DND-41 (cell line): Measurements from ENCODE around the gene C9orf50.

Experiments
- EZH2 ChIP-seq: IDR thresholded peaks from 3 replicates; pipeline ENCODE4 v1.6.1; 2012; ENCODE audit warnings: borderline replicate concordance, low read depth, mild to moderate bottlenecking, moderate library complexity, low read length, inconsistent platforms; ENCODE audit not compliant: severe bottlenecking
- TF ChIP-seq, protein P1 (sequence below): IDR thresholded peaks from 2 replicates; pipeline ENCODE4 v1.5.1; 2012; ENCODE audit warnings: borderline replicate concordance, low read length, moderate library complexity, mild to moderate bottlenecking; ENCODE audit not compliant: poor library complexity, severe bottlenecking; ENCODE audit errors: extremely low read depth

GRCh38 chr9:129612123-129612522, 8.8 kb downstream of the C9orf50 start:
- TF ChIP-seq, protein P1, sequence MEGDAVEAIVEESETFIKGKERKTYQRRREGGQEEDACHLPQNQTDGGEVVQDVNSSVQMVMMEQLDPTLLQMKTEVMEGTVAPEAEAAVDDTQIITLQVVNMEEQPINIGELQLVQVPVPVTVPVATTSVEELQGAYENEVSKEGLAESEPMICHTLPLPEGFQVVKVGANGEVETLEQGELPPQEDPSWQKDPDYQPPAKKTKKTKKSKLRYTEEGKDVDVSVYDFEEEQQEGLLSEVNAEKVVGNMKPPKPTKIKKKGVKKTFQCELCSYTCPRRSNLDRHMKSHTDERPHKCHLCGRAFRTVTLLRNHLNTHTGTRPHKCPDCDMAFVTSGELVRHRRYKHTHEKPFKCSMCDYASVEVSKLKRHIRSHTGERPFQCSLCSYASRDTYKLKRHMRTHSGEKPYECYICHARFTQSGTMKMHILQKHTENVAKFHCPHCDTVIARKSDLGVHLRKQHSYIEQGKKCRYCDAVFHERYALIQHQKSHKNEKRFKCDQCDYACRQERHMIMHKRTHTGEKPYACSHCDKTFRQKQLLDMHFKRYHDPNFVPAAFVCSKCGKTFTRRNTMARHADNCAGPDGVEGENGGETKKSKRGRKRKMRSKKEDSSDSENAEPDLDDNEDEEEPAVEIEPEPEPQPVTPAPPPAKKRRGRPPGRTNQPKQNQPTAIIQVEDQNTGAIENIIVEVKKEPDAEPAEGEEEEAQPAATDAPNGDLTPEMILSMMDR: no peak
- no peak for TF ChIP-seq EZH2
